Measurements from ENCODE around the gene KLHL13.
"Not testable (repeated sequence)": the region's sequence is repeated elsewhere in the genome, so short reads cannot be mapped to it uniquely, and the experiment has no call there.

Gene KLHL13

DNA sequence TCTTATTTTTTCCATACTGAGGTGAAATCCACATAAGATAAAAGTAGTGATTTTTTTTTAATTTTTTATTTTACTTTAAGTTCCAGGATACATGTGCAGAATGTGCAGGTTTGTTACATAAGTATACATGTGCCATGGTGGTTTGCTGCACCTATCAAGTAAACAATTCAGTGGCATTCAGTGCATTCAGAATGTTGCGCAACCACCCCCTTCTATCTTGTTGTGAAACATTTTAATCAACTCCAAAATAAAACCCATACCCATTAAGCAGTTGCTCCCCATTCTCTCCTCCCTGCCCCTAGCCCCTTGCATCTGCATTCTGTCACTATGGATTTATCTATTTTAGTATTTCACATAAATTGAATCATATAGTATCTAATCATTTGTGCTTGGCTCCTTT is 121.2 kb downstream of the KLHL13 start:
- no peak for DNase-seq (ENCODE audit: low read depth in 2 of 3, low spot score in 2 of 3)

DNA sequence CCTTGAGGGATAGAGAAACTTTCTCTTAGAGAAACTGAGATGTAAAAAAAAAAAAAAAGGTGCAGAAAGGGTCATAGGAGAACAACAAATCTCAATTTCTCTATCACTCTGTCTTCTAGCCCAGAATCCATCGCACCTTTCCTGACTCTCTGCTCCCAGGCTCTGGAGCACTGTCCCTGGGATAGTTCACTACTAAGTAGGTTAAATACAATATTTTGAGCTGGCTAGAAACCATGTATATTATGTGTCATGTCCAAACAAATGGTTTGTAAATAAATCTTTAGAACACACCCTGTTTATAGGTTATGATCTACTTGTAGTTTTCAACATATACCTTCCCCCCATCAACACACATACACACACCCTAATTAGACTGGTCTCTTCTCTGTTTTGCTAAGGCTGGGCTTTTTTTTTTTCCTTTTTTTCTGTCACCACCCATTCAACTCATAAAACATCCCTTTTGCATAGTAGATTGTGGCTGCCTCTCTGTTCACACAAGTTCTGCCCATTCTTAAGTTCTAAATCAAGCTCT is 124.4 kb downstream of the KLHL13 start:
- no peak for DNase-seq (ENCODE audit: low read depth in 2 of 3, low spot score in 2 of 3)

DNA sequence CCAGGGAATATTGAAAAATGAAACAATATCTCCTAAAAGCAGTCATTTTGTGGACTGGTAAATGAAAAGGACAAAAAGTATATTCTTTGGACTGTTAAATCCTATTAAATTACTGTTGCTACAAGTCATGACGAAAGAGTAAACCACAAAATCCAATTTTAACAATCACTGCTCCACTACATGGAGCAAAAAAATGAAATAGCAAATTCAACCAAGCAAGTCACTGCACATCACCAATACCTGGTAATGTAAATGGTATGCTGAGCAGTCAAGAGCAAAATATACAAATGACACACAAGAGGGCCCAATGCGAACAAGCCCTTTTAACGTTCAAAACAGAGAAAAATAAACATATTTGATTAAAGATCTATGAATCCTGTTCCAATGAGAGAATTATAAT is 126.2 kb downstream of the KLHL13 start:
- DNase-seq (ENCODE audit: low read depth in 2 of 3, low spot score in 2 of 3): no peak

DNA sequence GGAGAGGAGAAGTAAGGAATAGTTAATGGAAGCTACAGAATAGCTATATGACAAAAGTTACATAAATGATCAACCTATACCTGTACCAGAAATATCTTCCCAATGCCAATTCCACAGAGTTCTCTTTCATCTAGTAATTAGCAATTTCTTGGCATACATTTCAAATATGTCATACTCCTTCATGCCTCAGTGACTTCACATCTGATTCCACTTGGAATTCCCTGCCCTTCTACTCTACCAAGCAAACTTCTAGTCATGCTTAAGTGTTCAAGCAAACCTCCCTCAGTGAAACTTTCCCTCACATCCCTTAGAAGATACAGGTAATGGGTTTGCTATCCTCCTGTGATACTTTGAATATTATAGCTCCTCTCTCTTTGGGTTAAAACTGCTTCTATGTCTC is 127.1 kb downstream of the KLHL13 start:
- DNase-seq (ENCODE audit: low read depth in 2 of 3, low spot score in 2 of 3): no peak

DNA sequence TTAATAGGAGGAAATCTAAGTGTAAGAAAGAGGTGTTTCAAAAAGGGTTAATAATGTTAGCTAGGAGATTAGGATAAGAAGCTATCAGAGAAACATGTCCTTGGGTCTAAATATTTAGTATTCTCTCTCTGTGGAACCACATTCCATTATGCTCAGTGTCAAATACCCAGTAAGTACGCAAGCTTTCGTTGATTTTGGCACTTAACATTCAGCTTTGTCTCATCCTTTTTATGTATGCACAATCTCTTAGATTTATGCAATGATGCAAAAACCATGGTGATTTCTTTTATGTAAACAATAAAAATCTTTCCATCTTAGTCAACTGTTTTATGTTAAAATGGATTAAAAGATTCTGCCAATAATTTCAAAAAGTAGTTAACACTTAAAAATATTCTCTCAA is 129.2 kb downstream of the KLHL13 start:
- no peak for DNase-seq (ENCODE audit: low read depth in 2 of 3, low spot score in 2 of 3)

DNA sequence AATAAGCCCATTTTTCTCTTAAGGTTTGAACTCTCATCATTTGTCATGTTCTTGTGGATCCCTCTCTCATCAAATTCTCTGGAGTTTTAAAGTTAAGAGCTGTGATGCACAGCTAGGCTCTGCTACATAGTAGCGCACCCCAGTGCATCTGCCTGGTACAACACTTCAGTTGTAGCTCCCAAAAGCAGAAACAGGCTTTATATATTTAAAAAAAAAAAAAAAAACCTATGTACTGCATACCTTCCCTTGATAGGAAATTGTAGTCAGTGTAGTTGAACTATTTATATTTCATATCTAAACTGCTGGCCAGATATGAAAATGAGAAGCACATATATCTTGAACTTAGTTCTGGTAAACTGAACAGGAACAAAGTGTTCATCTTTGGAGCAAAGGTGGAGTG is 131.4 kb downstream of the KLHL13 start:
- DNase-seq (ENCODE audit: low read depth in 2 of 3, low spot score in 2 of 3): no peak

DNA sequence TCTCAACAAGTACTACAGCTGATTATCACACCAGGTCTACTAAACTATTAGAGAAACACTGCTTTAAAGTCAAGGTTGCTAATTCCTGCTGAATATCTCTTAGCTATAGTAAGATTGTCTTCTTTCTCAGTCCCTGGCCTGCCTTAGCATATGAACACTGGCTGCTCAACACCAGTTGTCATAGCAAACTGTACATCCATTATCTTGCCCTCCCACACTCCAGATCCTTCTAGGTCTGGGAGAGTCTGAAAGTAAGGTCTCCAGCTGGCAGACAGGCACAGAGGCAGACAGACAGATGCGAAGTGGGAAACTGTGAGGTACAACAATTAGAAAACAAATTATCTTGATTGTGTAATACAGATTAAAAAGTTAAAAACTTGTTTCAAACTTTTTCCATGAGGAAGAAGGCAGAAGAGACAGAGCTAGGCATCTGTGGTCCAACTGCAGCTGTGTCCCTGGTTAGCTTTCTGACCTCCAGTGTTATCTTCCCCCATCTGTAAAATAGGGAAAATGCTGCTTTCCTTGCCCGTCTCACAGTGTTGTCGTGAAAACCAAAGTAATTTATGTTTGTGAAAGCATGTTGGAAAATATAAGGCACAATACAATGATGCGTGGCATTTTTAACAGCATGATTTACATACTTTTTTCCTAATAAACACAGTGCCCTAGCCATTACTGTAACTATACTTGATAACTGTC is 133.8 kb downstream of the KLHL13 start:
- no peak for DNase-seq (ENCODE audit: low read depth in 2 of 3, low spot score in 2 of 3)

DNA sequence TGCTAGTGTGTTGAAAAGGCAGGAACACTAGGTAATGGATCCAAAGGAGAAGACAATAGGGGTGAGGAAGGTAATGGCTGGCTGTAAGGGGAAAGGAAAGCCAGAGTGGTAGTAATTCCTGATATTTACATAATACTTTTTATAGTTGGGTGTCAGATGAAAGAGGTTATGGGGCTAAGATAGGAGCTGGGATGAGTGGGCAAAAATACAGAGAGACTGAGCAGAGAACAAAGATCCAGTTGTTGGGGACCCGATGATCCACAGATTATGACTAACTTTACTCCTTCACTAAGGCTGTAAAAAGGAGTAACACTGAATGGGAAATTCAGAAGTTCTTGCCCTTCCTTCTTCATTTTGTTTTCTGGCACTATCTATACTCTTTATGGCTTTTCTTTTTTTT is 138.2 kb downstream of the KLHL13 start:
- no peak for DNase-seq (ENCODE audit: low read depth in 2 of 3, low spot score in 2 of 3)

DNA sequence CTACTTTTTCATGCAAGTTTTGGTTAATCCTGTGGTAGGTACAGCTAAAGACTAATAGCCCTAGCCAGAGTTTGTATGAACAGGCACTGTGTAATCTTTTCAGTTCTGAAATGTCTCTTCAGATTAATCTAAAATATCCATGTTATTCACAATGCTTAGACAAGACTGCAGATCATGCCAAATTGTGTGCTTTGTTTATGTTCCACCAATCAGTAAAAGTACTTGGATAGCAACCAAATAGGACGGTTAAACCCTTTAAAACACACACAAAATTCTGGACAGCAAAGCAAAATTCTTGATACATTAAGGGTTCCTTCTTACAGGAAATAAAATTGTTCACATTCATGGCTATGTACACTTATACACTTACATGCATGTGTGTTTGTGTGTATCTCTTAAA is 139.1 kb downstream of the KLHL13 start:
- DNase-seq (ENCODE audit: low read depth in 2 of 3, low spot score in 2 of 3): no peak

DNA sequence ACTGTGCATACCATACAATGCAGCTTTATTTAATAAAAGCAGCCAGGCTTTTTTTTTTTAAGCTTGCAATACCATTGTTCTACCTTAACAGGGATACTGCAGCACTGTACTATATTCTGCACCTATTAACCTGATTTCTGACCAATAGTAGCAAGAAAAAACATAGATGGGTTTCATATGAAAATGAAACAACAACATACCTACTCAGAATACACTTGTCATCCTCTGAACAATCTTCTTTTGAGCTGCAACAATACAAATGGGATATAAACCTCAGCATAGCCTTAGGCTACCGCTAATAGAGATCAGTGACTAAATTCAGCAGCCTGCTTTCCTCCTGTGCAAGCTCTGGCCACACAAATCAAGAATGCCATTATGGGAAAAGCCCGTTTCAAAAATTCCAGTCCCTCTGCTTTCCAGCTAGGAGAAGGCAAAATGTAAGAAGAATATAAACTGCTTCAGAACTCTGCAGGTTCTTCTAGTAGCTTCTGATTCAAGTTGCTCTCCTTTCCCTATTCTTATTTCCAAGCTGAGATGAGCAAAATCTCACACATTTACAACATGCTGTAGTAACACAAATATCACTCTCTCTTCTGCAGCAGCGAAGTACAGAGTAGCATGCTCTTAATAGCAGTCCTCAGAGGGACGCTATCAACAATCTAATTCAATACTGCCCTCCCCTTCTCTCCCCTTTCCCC is 143.4 kb downstream of the KLHL13 start:
- no peak for DNase-seq (ENCODE audit: low read depth in 2 of 3, low spot score in 2 of 3)

DNA sequence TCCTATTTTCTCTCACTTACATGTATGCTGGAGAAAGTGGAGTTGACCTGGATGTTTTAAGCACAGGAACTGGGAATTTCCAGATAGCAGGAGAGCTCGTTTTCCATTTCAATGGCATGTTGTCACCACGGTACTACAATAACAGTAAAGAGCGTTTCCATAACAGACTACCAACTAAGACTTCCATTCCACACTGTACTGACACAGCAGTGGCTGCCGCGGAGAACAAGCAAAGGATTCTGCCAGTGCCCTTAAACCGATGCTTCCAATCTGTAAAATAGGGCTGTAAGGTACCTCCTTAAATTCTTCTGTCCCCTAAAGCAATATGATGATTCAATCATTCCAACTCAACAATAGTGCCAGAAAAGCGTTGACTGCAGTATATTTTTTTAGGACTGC is 143.9 kb downstream of the KLHL13 start:
- DNase-seq (ENCODE audit: low read depth in 2 of 3, low spot score in 2 of 3): no peak

DNA sequence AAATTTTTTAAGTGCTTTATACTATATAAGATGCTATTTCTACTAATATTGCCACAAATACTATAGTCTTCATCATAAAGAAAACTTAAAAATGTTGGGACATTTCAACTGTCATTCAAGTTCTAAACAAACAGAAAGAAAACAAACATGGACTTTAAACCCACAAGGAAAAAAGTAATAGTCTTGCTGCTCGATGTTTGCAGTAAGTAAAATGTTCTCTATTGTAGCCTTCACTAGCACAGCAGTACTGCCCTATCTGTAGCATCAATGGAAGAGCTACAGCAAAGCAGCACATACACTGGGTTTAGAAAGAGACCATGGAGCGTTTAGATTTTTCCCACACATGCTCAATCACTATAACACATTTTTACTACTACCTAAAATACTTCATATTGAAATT is 146.8 kb downstream of the KLHL13 start:
- no peak for DNase-seq (ENCODE audit: low read depth in 2 of 3, low spot score in 2 of 3)

DNA sequence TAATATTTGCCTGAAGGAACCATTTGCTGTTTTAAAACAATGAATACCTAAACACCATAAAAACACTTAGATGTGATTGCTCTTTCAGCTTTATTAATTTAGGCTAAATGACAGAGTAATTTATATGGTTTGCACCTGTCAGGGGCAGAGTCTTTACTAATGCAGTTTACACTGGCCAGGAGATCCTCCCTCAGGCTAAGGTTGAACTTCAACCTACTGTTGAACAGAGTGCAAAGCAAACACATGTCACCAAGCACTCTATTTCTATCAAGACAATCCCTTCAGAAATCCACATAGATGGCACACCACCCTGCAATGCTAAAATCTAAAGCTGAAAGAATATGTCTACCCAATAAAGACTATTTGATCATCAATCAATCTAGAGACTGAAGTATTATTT is 147.3 kb downstream of the KLHL13 start:
- DNase-seq (ENCODE audit: low read depth in 2 of 3, low spot score in 2 of 3): no peak

DNA sequence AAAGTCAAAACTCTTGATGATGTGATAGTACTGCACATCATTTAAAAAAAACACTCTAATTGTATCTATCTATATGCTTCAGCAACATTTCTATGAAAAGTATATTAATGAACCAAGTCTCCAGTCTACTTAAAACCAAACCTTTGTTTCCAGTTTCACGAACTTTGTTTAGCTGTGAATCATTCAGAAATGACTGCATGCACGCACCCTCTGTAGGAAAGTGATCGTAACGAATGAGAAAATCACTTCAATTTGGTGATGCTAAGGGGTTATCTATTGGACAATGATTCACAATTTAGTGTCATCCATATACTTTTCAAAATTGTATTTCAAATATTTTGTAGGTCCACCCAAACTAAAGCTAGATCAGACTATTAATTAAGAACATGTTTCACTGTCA is 157.6 kb downstream of the KLHL13 start:
- no peak for DNase-seq (ENCODE audit: low read depth in 2 of 3, low spot score in 2 of 3)

DNA sequence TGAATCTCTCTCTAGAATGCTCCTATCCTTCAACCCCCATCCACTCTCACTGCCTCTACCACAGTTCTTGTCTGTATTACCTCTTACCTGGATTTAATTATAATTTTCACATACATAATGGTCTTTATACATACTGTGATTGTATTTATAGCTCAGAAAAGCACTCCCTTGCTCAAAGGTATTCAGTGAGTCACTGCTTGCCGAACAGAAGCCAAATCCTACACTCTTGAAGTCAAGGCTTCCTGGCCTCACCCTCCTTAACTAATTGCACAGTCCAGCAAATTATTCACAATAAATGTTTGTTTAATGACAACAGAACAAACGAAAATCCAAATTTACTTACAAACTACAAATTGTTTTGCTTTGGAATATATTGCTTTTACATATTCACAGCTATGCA is 159.5 kb downstream of the KLHL13 start:
- no peak for DNase-seq (ENCODE audit: low read depth in 2 of 3, low spot score in 2 of 3)

DNA sequence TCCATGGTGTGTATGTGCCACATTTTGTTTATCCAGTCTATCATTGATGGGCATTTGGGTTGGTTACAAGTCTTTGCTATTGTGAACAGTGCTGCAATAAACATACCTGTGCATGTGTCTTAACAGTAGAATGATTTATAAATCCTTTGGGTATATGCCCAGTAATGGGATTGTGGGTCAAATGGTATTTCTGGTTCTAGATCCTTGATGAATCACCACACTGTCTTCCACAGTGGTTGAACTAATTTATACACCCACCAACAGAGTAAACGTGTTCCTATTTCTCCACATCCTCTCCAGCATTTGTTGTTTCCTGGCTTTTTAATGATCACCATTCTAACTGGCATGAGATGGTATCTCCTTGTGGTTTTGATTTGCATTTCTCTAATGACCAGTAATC is 177.3 kb downstream of the KLHL13 start:
- not testable (repeated sequence) for DNase-seq (ENCODE audit: low read depth in 2 of 3, low spot score in 2 of 3)

DNA sequence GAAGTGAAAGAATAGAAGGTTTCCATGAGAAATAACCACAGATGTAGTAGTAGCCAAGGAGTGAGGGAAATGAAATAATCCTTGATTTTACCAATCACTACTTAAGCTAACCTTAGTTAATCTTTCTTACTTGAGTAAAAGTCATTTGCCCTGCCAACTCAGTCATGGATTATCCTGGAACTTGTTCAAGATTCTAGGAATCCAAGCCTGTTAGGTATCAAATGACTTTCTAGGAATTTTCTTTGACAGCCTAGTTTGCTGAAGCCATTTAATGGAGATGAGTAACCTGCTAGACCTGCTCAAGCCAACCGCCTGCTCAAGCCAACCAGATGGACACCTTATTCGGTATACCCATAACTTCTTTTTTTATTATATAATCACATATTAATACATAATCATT is 180.5 kb downstream of the KLHL13 start:
- no peak for DNase-seq (ENCODE audit: low read depth in 2 of 3, low spot score in 2 of 3)

DNA sequence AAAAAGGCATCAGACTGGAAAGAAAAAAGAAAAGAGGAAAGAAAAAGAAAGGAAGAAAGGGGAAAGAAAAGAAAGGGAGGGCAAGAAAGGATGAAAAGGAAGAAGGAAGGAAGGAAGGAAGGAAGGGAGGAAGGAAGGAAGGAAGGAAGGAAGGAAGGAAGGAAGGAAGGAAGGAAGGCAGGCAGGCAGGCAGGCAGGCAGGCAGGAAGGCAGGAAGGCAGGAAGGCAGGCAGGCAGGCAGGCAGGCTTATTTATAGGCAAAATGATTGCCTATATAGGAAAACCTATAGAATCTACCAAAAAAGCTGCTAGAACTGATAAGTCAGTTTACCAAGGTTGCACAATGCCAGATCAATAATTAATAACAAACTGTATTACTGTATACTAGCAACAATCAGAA is 186.5 kb downstream of the KLHL13 start:
- DNase-seq (ENCODE audit: low read depth in 2 of 3, low spot score in 2 of 3): not testable (repeated sequence)

DNA sequence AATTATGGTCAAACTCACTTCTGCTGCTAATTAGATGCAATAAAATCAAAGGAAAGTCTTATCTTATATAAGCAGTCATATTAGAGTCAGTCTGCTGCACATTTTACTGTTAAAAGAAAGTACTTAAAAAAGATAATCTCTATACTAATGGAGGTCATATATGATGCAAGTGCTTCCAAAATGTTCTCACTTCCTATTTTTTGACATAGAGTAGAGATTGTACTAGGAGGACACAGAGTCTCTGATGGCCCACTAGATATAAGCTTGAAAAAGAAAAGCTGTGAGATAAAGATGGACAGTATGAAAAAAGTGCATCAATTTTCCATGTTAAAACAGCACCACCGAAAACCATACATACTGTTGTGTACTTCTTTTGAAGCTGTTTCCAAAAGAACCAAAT is 196.9 kb downstream of the KLHL13 start:
- no peak for DNase-seq (ENCODE audit: low read depth in 2 of 3, low spot score in 2 of 3)

DNA sequence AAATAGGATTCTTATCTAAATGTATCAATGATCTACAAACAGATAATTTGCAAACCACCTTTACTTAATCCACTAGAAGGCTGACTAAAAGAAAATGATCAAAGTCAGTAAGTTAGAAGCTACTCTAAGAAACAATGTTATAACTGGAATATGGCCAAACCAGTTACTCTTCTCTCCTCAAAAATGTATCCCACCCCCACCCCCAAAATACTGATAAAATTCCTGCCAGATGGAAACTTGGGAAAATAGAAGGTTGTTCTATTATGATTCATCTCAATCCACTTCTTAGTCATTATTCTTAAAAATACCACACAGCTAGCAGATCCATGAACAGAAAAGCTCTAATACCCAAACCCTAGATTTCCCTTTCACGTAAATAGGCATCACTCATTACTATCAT is 206.4 kb downstream of the KLHL13 start:
- no peak for DNase-seq (ENCODE audit: low read depth in 2 of 3, low spot score in 2 of 3)

DNA sequence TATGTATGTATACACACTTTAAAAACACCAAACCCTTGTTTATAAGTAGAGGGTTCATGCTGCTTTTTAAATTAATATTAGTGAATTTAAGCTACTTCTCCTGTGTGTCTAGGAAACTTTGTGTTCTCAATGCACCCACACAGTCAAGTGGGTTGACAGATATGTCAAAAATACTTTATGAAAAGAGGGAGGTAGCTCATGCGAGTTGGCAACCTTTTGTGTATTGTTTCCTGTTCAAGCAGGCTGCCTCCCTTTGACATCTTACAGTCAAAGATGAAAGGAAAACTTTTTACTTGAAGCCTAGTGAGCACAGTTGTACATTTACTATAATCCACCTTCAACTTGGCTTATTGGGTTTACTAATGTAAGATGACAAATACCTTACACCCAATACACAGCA is 218.4 kb downstream of the KLHL13 start:
- no peak for DNase-seq (ENCODE audit: low read depth in 2 of 3, low spot score in 2 of 3)

DNA sequence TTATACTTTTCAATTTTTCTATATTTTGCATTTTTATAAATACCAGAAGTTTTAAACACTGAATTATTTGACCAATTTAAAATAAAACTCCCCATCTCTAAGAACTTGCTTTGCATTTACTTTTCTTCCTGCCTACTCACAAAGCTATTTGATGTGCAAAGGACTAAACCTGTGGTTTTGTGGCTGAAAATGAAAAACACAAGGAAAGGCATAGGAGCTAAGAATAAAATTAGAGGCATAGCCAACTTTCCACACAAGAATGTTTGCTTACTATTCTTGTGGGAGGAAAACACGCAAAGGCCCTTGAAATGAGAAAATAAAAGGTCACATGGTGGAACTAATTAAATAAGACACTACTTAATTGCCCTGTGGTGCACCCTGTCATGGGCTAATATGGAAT is 221.2 kb downstream of the KLHL13 start:
- DNase-seq (ENCODE audit: low read depth in 2 of 3, low spot score in 2 of 3): no peak

DNA sequence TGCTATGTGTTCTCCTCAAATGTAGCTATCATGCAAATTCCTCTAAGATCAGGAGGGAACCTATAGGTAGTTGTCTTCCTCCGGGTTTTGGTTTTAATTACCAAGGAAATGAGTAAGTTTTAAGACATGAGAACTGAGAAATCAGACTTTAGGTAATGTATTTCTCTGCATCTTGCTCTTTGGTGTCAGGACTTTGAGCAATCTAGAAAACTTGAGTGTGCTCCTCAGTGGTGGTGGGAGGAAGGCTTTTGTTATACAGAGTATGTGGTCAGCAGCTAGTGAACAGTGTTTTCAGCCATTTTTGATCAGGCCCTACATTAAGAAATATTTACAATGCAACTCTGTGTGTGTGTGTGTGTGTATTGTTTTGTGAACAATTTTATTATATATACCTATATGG is 224.1 kb downstream of the KLHL13 start:
- DNase-seq (ENCODE audit: low read depth in 2 of 3, low spot score in 2 of 3): no peak

Data from activated CD8-positive, alpha-beta memory T cell treated with anti-CD3 and anti-CD28 coated beads for 48 hours (primary cell).